GM12872 (cell line): ENCODE measurements around the gene CTNNA1.

Source experiments
- CTCF ChIP-seq: IDR thresholded peaks from 3 replicates; pipeline ENCODE4 v1.5.1; 2011; ENCODE audit warnings: low read depth, mild to moderate bottlenecking, low read length, moderate library complexity; ENCODE audit not compliant: insufficient read depth

The CTNNA1 gene

GRCh38 chr5:138927979-138928378 lies 174.8 kb downstream of the CTNNA1 start:
- no peak for TF ChIP-seq CTCF

GRCh38 chr5:138929571-138929955 lies 176.3 kb downstream of the CTNNA1 start:
- no peak for TF ChIP-seq CTCF

GRCh38 chr5:138930371-138931097 lies 177.3 kb downstream of the CTNNA1 start:
- TF ChIP-seq CTCF = no peak

DNA sequence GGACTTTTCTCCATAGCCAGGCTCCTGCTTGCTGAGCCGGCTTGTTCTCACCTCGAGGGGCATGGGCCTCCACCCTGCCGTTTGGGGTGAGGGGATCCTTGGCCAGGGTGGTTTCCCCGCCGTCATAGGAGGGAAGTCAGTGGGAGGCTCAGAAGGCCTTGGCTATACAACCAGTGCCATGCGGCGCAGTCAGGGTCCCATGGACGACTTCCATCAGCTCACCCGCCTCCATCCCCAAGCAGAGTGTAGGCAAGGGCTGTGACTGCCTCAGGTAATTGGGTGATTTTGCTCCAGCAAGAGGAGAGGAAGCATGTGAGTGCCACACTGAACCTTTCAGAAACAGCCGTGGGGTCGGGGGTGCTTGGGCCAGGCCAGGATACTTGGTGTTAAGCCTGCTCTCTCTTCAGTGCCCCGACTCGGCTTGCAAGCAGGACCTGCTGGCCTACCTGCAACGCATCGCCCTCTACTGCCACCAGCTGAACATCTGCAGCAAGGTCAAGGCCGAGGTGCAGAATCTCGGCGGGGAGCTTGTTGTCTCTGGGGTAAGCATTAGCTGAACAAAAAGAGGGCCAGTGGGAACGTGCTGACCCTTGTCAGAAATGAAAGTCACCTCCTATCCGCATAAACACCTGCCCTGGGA lies 179.1 kb downstream of the CTNNA1 start:
- TF ChIP-seq CTCF = peak; percentile 28; the same call in 2 of the 3 replicates

DNA sequence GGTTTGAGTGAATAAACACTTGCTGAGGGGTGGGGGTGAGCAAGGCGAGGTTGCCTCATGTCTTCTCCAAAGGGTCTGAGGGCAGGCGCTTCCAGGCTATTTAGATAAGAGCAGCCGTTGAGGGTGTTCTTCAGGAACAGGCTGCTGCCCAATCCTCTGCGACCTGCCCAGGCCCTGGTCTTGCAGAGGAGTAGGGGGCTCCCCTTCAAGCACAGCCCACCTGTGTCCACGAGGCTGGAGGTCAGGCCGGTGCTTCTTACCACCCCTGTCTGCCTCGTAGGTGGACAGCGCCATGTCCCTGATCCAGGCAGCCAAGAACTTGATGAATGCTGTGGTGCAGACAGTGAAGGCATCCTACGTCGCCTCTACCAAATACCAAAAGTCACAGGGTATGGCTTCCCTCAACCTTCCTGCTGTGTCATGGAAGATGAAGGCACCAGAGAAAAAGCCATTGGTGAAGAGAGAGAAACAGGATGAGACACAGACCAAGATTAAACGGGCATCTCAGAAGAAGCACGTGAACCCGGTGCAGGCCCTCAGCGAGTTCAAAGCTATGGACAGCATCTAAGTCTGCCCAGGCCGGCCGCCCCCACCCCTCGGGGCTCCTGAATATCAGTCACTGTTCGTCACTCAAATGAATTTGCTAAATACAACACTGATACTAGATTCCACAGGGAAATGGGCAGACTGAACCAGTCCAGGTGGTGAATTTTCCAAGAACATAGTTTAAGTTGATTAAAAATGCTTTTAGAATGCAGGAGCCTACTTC lies 180.5 kb downstream of the CTNNA1 start:
- TF ChIP-seq CTCF = no peak

DNA sequence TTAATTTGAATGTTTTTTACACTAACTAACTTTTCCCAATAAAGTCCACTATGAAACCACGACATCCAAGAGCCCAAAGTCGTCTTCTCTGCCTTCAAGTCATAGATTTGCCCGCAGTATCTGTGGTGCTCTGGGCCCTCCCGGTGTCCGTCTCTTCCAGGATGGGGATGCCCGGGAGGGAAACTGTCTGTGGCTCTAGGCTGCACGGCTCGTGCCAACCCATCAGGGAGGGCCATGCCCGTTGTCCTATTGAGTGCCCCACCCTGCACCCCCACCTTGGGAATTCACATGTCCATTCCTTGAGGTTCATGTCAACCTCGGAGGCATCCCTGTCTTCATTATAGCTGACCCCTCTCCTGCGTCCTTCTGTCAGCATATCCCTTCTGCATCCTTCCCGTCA lies 181.7 kb downstream of the CTNNA1 start:
- no peak for TF ChIP-seq CTCF

DNA sequence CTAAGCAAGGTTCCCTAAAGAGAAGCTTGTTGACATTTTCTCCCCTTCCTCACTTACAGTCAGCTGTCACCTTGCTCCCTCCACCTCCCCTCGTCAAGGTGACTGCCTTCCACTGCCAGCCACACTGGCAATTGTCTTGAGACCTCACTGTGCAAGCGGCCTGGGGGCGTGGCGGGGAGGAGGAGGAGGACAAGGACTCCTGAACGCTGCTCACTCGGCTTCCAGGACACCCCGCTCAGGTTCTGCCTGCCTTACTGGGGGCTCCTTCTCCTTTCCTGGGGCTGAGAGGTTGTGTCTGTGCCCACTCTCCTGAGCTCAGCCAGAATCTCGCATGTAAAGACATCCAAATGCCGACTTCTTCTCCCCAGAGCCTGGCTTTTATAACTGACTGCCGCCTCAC lies 182.2 kb downstream of the CTNNA1 start:
- no peak for TF ChIP-seq CTCF
